ENCODE data around the gene PTPRF.

The PTPRF gene

DNA sequence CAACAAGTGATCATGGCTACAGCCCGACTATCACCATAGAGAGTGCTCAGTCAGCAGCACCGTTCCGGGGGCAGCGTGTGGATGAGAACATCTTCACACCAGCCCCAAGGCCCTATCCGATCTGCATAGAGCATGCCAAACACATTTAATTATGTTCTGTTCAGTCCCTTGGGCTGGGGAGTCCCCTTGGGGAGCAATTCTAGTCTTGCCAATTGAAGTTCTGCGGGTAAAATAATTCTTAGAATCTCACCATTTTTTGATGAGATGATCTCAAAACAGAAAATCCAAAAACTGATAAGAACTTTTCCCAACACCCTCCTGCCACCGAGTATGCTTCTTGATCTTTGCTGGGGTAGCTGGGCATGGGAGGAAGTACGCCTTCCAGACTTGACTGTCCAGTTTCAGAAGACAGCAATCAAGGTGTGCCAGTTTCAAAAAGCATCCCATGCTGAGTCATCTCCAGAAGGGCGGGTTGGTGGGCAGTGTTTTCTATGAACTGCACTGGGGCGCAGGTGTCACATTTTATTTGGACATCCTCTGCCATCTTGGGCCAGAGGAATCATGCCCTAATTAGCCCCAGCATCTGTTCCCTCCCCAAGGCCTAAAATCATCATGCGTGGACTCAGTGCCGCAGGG is 20.8 kb upstream of the PTPRF start:
- CTCF ChIA-PET, result no interaction called here
- POLR2A ChIA-PET, result no interaction called here
- TF ChIP-seq HDGF (IDR thresholded peaks at IDR 0.05; ENCODE audit: borderline replicate concordance), result no peak
- no peak for TF ChIP-seq ARNT (IDR thresholded peaks at IDR 0.05)
- TF ChIP-seq ZNF384 (IDR thresholded peaks at IDR 0.05), result no peak
- DNase-seq (ENCODE audit: extremely low spot score), result no peak

DNA sequence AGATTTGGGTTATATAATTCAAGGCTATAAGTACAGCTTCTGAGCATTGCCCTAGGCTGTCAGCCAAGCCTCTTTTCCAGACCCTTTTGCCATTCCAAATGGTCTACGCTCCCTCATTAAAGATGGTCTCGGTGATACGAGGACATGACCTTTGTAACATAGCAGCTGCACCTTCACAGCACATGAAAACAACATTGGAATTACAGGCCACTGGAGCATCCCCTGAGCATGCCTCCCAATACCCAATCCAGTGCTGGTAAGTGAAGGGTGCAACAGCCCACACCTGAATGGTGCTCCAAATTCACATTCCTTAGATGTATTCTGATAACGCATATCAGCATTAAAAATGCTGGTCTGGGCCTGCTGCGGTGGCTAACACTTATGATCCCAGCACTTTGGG is 20.1 kb upstream of the PTPRF start:
- POLR2A ChIA-PET, result no interaction called here
- TF ChIP-seq FOXK2 (IDR thresholded peaks at IDR 0.05) (no peak), SUZ12 (IDR thresholded peaks at IDR 0.05) (no peak), SP1 (IDR thresholded peaks at IDR 0.05) (no peak), FOXM1 (IDR thresholded peaks at IDR 0.05; ENCODE audit: borderline replicate concordance) (no peak), ARNT (IDR thresholded peaks at IDR 0.05) (no peak), CTBP1 (IDR thresholded peaks at IDR 0.05; ENCODE audit: borderline replicate concordance) (no peak), NFRKB (IDR thresholded peaks at IDR 0.05) (no peak), HDGF (IDR thresholded peaks at IDR 0.05; ENCODE audit: borderline replicate concordance) (no peak)
- CTCF ChIA-PET, result no interaction called here
- DNase-seq (ENCODE audit: extremely low spot score), result no peak

DNA sequence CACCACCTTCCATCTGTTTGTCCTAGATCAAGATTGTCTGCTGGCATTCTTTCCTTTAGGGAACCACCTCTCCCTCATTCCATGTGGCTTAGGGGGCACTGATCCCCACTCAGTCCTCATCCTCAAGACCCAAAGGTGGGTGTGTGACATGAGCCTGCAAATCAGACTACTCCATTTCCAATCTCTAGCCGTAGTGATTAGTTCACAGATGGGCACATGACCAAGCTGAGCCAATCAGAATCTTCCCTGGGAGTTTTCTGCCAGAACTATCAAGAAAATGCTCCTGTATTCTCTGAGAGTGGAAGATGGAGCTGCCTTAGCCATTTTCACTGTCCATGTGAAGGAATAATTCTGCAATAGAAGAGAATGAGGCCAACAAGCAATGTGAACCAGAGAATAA is 19.3 kb upstream of the PTPRF start:
- no peak for DNase-seq (ENCODE audit: extremely low spot score)
- ChIA-PET CTCF (no interaction called here), POLR2A (no interaction called here)
- no peak for TF ChIP-seq FOXA1 (IDR thresholded peaks at IDR 0.05)
- TF ChIP-seq SP1 (IDR thresholded peaks at IDR 0.05), result no peak
- no peak for TF ChIP-seq HDGF (IDR thresholded peaks at IDR 0.05; ENCODE audit: borderline replicate concordance)
- TF ChIP-seq BHLHE40 (IDR thresholded peaks at IDR 0.05; ENCODE audit: borderline replicate concordance), result no peak
- no peak for TF ChIP-seq NFRKB (IDR thresholded peaks at IDR 0.05)
- TF ChIP-seq L3MBTL2 (conservative IDR thresholded peaks at IDR 0.05), result no peak
- no peak for TF ChIP-seq ZNF384 (IDR thresholded peaks at IDR 0.05)
- TF ChIP-seq FOXK2 (IDR thresholded peaks at IDR 0.05), result no peak
- no peak for TF ChIP-seq SUZ12 (IDR thresholded peaks at IDR 0.05)
- TF ChIP-seq ELF4 (IDR thresholded peaks at IDR 0.05), result no peak
- TF ChIP-seq FOXM1 (IDR thresholded peaks at IDR 0.05; ENCODE audit: borderline replicate concordance), result no peak
- TF ChIP-seq CTBP1 (IDR thresholded peaks at IDR 0.05; ENCODE audit: borderline replicate concordance), result no peak
- no peak for TF ChIP-seq LEF1 (IDR thresholded peaks at IDR 0.05; ENCODE audit: borderline replicate concordance)

DNA sequence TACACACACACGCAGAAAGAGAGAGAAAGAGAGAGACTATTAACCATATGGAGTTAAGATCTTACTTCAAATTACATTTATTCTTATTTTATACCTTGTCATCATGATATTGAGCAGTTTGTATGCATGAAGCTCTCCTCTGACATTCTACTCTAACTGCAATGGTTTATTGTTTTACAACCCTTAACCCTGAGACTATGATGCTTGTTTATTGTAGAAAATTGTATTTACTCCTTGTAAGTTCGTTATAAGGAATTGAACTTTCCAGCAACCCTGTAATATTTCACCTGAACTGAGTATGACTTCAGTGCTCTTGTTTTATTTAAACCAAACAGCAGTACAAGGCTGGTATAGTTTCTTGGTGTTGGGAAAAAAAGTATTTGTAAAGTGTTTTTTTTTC is 18.6 kb upstream of the PTPRF start:
- TF ChIP-seq TARDBP (IDR thresholded peaks at IDR 0.05) (no peak), LEF1 (IDR thresholded peaks at IDR 0.05; ENCODE audit: borderline replicate concordance) (no peak), FOXA1 (IDR thresholded peaks at IDR 0.05) (no peak)
- no peak for DNase-seq (ENCODE audit: extremely low spot score)
- CTCF ChIA-PET, result no interaction called here
- POLR2A ChIA-PET, result no interaction called here

DNA sequence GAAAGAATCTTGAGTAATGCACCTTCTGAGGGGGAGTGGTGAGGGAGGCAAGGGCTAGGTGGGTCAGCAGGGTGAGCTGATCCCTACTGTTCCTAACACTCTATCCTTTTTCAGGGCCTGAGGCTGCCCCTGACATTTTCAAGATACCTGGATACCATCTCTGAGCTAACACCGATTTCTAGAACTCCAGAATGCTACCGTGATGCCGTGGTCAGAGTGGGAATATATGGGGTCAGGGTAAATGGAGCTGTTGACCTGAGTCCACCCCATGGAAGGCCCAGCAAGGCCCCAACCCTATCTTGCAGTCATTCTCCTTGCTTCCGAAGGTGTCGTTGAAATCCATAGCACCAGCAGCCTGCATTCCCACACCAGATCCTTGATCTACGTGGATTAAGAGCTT is 18.0 kb upstream of the PTPRF start:
- ChIA-PET POLR2A (no interaction called here), CTCF (no interaction called here)
- no peak for DNase-seq (ENCODE audit: extremely low spot score)
- no peak for TF ChIP-seq HDGF (IDR thresholded peaks at IDR 0.05; ENCODE audit: borderline replicate concordance)
- no peak for TF ChIP-seq BHLHE40 (IDR thresholded peaks at IDR 0.05; ENCODE audit: borderline replicate concordance)
- TF ChIP-seq L3MBTL2 (conservative IDR thresholded peaks at IDR 0.05), result no peak

DNA sequence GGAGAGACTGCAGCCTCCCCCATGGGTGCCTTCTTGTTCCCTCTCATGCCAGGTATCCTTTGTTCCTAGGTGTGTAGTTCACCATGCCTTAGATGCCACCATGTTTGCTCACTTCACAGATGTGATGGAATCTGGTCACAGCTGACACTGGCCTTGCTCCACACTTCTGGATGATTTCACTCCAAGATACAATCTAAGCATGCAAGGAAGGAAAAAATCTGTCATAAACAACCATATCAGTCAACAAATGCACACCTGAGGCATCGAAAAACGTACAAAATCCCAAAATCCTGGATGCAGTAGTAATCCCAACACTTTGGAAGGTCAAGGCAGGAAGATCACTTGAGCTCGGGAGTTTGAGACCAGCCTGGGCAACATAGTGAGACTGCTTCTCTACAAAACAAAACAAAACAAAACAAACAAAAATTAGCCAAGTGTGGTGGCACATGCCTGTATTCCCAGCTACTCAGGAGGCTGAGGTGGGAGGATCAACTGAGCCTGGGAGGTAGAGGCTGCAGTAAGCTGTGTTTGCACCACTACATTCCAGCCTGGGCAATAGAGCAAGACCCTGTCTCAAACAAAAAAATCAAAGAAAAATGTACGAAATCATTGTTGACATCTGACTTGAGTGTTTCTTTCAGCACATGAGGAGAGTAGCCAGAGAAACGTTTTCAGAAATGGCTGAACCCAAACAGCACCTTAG is 17.1 kb upstream of the PTPRF start:
- DNase-seq (ENCODE audit: extremely low spot score), result no peak
- TF ChIP-seq LEF1 (IDR thresholded peaks at IDR 0.05; ENCODE audit: borderline replicate concordance), result no peak
- no peak for TF ChIP-seq ZNF384 (IDR thresholded peaks at IDR 0.05)
- TF ChIP-seq FOXA1 (IDR thresholded peaks at IDR 0.05), result no peak
- TF ChIP-seq NFRKB (IDR thresholded peaks at IDR 0.05), result no peak
- TF ChIP-seq ARNT (IDR thresholded peaks at IDR 0.05), result no peak
- no peak for TF ChIP-seq TARDBP (IDR thresholded peaks at IDR 0.05)
- TF ChIP-seq SUZ12 (IDR thresholded peaks at IDR 0.05), result no peak
- no peak for TF ChIP-seq HDGF (IDR thresholded peaks at IDR 0.05; ENCODE audit: borderline replicate concordance)
- TF ChIP-seq BHLHE40 (IDR thresholded peaks at IDR 0.05; ENCODE audit: borderline replicate concordance), result no peak
- TF ChIP-seq ELF4 (IDR thresholded peaks at IDR 0.05), result no peak
- no peak for TF ChIP-seq FOXK2 (IDR thresholded peaks at IDR 0.05)
- no peak for TF ChIP-seq CTBP1 (IDR thresholded peaks at IDR 0.05; ENCODE audit: borderline replicate concordance)
- no peak for TF ChIP-seq FOXM1 (IDR thresholded peaks at IDR 0.05; ENCODE audit: borderline replicate concordance)
- no peak for TF ChIP-seq L3MBTL2 (conservative IDR thresholded peaks at IDR 0.05)
- TF ChIP-seq SP1 (IDR thresholded peaks at IDR 0.05), result no peak
- TF ChIP-seq, protein P1, sequence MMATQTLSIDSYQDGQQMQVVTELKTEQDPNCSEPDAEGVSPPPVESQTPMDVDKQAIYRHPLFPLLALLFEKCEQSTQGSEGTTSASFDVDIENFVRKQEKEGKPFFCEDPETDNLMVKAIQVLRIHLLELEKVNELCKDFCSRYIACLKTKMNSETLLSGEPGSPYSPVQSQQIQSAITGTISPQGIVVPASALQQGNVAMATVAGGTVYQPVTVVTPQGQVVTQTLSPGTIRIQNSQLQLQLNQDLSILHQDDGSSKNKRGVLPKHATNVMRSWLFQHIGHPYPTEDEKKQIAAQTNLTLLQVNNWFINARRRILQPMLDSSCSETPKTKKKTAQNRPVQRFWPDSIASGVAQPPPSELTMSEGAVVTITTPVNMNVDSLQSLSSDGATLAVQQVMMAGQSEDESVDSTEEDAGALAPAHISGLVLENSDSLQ (IDR thresholded peaks at IDR 0.05), result no peak
- CTCF ChIA-PET, result no interaction called here
- POLR2A ChIA-PET, result interaction anchor here (1.8 kb wide), 1 partner anchor 137 kb away, joined by 7 read pairs; the partner anchor contains the start of gene KDM4A

- CTCF ChIA-PET, result no interaction called here
- TF ChIP-seq FOXA1 (IDR thresholded peaks at IDR 0.05), result no peak
- TF ChIP-seq, protein P1 (IDR thresholded peaks at IDR 0.05), result no peak
- POLR2A ChIA-PET, result no interaction called here
- DNase-seq (ENCODE audit: extremely low spot score), result no peak
These were observed 11.6 kb upstream of the PTPRF start for GRCh38 chr1:43518935-43519686.

All from HEK293T (cell line).